SK-N-SH (cell line): ENCODE data around the gene USP34. TPM values are rescaled to one million over a fixed set of nuclear protein-coding genes. Genes with fewer than 3 reads are reported as not detected.

Source experiments
- CTCF ChIA-PET: fragments of 300-600, 350-600 bp; formaldehyde crosslinking; extraction: SDS; loops from one replicate; lab custom pipeline; 2021; lab: Yijun Ruan, JAX
- POLR2A ChIA-PET: fragments of 350-600 bp; sonication (Branson Sonifier 250); formaldehyde crosslinking; extraction: SDS; loops from one replicate; lab custom pipeline; 2020; ENCODE audit warnings: antibody characterized with exemption, inconsistent platforms; lab: Yijun Ruan, JAX
- DNase-seq: peaks from one replicate; pipeline ENCODE4 v3.0.0; 2012
- H2AFZ ChIP-seq: fragments of 200-600 bp; sonication (generic); 2 replicates; pipeline ENCODE4 v1.8.1; 2016; ENCODE audit warnings: antibody characterized with exemption, mild to moderate bottlenecking, low read depth
- H3F3A ChIP-seq: fragments of 200-600 bp; sonication (generic); replicated peaks from 2 replicates; pipeline ENCODE3; 2016; ENCODE audit warnings: antibody characterized with exemption, mild to moderate bottlenecking; ENCODE audit not compliant: insufficient read depth
- H3K27ac ChIP-seq, 2 experiments: fragments of 200-500 bp in 1 of 2; fragments of 200-600 bp in 1 of 2; sonication (Bioruptor generic) in 1 of 2; sonication (generic), shearing (Covaris generic) in 1 of 2; 2 replicates each; pipeline versions ENCODE4 v1.5.1 to v1.6.1; 2014 to 2016; ENCODE audit warnings: low read depth in 2 of 2, inconsistent platforms in 1 of 2, low read length in 1 of 2, mild to moderate bottlenecking in 1 of 2, mixed read lengths in 1 of 2
- H3K27me3 ChIP-seq: fragments of 200-600 bp; sonication (generic), shearing (Covaris generic); 2 replicates; pipeline ENCODE4 v1.6.1; 2016; ENCODE audit warnings: mixed run types; ENCODE audit not compliant: insufficient read depth
- H3K36me3 ChIP-seq, 2 experiments: fragments of 200-500 bp in 1 of 2; fragments of 200-600 bp in 1 of 2; sonication (Bioruptor generic) in 1 of 2; sonication (generic) in 1 of 2; replicated peaks in 1 of 2; 2 replicates each; pipeline versions ENCODE3 to v1.5.1; 2014 to 2016; ENCODE audit warnings: low read length in 1 of 2, mild to moderate bottlenecking in 1 of 2; ENCODE audit not compliant: insufficient read depth in 2 of 2, control insufficient read depth in 1 of 2
- H3K4me1 ChIP-seq, 2 experiments: fragments of 200-500 bp in 1 of 2; fragments of 200-600 bp in 1 of 2; sonication (Bioruptor generic) in 1 of 2; sonication (generic), shearing (Covaris generic) in 1 of 2; 2 replicates each; pipeline versions ENCODE4 v1.5.1 to v1.6.1; 2014 to 2016; ENCODE audit warnings: low read depth in 1 of 2, low read length in 1 of 2, mixed run types in 1 of 2; ENCODE audit not compliant: insufficient read depth in 2 of 2, control insufficient read depth in 1 of 2
- H3K4me2 ChIP-seq: fragments of 200-600 bp; sonication (generic), shearing (Covaris generic); 2 replicates; pipeline ENCODE4 v1.6.1; 2017; ENCODE audit warnings: mixed run types
- H3K4me3 ChIP-seq, 2 experiments: fragments of 200-500 bp in 1 of 2; fragments of 200-600 bp in 1 of 2; sonication (Bioruptor generic) in 1 of 2; sonication (generic), shearing (Covaris generic) in 1 of 2; 2 replicates each; pipeline versions ENCODE4 v1.5.1 to v1.8.1; 2014 to 2016; ENCODE audit warnings: low read depth in 2 of 2, inconsistent platforms in 1 of 2, low read length in 1 of 2, mild to moderate bottlenecking in 1 of 2, mixed read lengths in 1 of 2, moderate library complexity in 1 of 2
- H3K79me2 ChIP-seq: fragments of 200-600 bp; sonication (generic); 2 replicates; pipeline ENCODE4 v1.8.1; 2017; ENCODE audit warnings: mild to moderate bottlenecking; ENCODE audit not compliant: insufficient read depth
- H3K9ac ChIP-seq: fragments of 200-600 bp; sonication (generic); 2 replicates; pipeline ENCODE4 v1.6.1; 2017; ENCODE audit warnings: mixed run types
- H3K9me2 ChIP-seq: fragments of 200-600 bp; sonication (generic); 2 replicates; pipeline ENCODE4 v1.6.1; 2017; ENCODE audit warnings: mixed run types
- H3K9me3 ChIP-seq: fragments of 200-600 bp; sonication (generic); 2 replicates; pipeline ENCODE4 v1.6.1; 2017; ENCODE audit warnings: mixed run types, mild to moderate bottlenecking, moderate library complexity
- H4K20me1 ChIP-seq: fragments of 200-600 bp; sonication (generic); 2 replicates; pipeline ENCODE4 v1.6.1; 2017; ENCODE audit warnings: mild to moderate bottlenecking, mixed run types; ENCODE audit not compliant: insufficient read depth
- CHD2 ChIP-seq: fragments of 150-350 bp; IDR thresholded peaks from 2 replicates; pipeline ENCODE4 v1.6.1; 2018; ENCODE audit warnings: low read length; ENCODE audit not compliant: partially characterized antibody
- ELF1 ChIP-seq: IDR thresholded peaks from 2 replicates; pipeline ENCODE4 v1.4.0; 2012
- EP300 ChIP-seq, 2 experiments: IDR thresholded peaks; 2 replicates each; pipeline versions ENCODE4 v1.4.0 to v1.6.1; 2012; ENCODE audit warnings: borderline replicate concordance in 1 of 2, low read depth in 1 of 2, low read length in 1 of 2
- EZH2phosphoT487 ChIP-seq: fragments of 200-600 bp; sonication (generic); IDR thresholded peaks from 2 replicates; pipeline ENCODE4 v1.6.1; 2017; ENCODE audit warnings: low read depth, mixed run types, mild to moderate bottlenecking, antibody characterized with exemption, moderate library complexity, borderline replicate concordance
- FOSL2 ChIP-seq: IDR thresholded peaks from 2 replicates; pipeline ENCODE4 v1.4.0; 2012; ENCODE audit warnings: low read depth, mild to moderate bottlenecking, moderate library complexity, borderline replicate concordance
- FOXJ3 ChIP-seq: sonication (generic); formaldehyde crosslinking; IDR thresholded peaks from 2 replicates; pipeline ENCODE4 v1.5.1; 2020; ENCODE audit warnings: mild to moderate bottlenecking, missing genetic modification reagents
- GABPA ChIP-seq: IDR thresholded peaks from 2 replicates; pipeline ENCODE4 v1.4.0; 2012; ENCODE audit warnings: low read depth, mild to moderate bottlenecking
- GATA2 ChIP-seq: sonication (generic); formaldehyde crosslinking; IDR thresholded peaks from 2 replicates; pipeline ENCODE4 v1.5.0; 2020; ENCODE audit warnings: mild to moderate bottlenecking, missing genetic modification reagents
- IRF3 ChIP-seq: fragments of 150-350 bp; IDR thresholded peaks from 2 replicates; pipeline ENCODE4 v1.6.1; 2016; ENCODE audit warnings: mild to moderate bottlenecking, low read depth, low read length
- MAX ChIP-seq: IDR thresholded peaks from 2 replicates; pipeline ENCODE4 v1.4.0; 2012; ENCODE audit warnings: low read depth
- MEF2A ChIP-seq: IDR thresholded peaks from 2 replicates; pipeline ENCODE4 v1.4.0; 2012; ENCODE audit warnings: low read depth, borderline replicate concordance
- MXI1 ChIP-seq: IDR thresholded peaks from 2 replicates; pipeline ENCODE4 v1.6.1; 2012; ENCODE audit warnings: mild to moderate bottlenecking, low read depth, low read length, improper control_type of control experiment
- POLR2AphosphoS5 ChIP-seq: IDR thresholded peaks from 2 replicates; pipeline ENCODE4 v1.6.1; 2012; ENCODE audit warnings: low read depth, low read length
- RAD21 ChIP-seq: IDR thresholded peaks from 2 replicates; pipeline ENCODE4 v1.6.1; 2012; ENCODE audit warnings: mild to moderate bottlenecking, low read length
- TCF12 ChIP-seq: IDR thresholded peaks from 2 replicates; pipeline ENCODE4 v1.4.0; 2012
- ZBTB33 ChIP-seq: IDR thresholded peaks from 2 replicates; pipeline ENCODE4 v1.4.0; 2012; ENCODE audit warnings: low read depth, borderline replicate concordance
- polyA plus RNA-seq, 3 experiments: library from polyadenylated mRNA; depleted of rRNA; stranded (reverse); fragments of >200 nt; gene quantifications; 2 replicates each; pipeline ENCODE4 v1.2.3, GENCODE V29; 2012
- TF ChIP-seq, protein P1 (sequence below): fragments of 200-600 bp; sonication (generic); IDR thresholded peaks from 2 replicates; pipeline ENCODE4 v1.6.1; 2017; ENCODE audit warnings: antibody characterized with exemption, mild to moderate bottlenecking, moderate library complexity

USP34 gene
- polyA plus RNA-seq, 1 of the 3 experiments (the other 2 are of a cell fraction): 31.4 TPM

- CTCF ChIA-PET: no interaction called here
- H3K4me1 ChIP-seq: no peaks in the 10 kb centered on the region; a peak in 1 of 4 replicates
- no peak overlapping the region for H3K4me3 ChIP-seq
- peaks cover 21% of the 10 kb centered on the region for H3F3A ChIP-seq
- no peak overlapping the region for H2AFZ ChIP-seq
- no peak overlapping the region for H3K9ac ChIP-seq
- H3K9me3 ChIP-seq: peaks cover 11% of the 10 kb centered on the region; the same call in 1 of the 2 replicates
- H4K20me1 ChIP-seq: peaks cover 95% of the 10 kb centered on the region
- no peak overlapping the region for H3K4me2 ChIP-seq
- TF ChIP-seq IRF3 (no peak), FOSL2 (no peak), ZBTB33 (no peak), RAD21 (no peak), MAX (no peak), TCF12 (no peak), GATA2 (CRISPR knock-in tag) (no peak), FOXJ3 (CRISPR knock-in tag) (no peak), POLR2AphosphoS5 (no peak), EP300 (IDR thresholded peaks at IDR 0.05; ENCODE audit: borderline replicate concordance in 1 of 2, low read depth in 1 of 2, low read length in 1 of 2) (no peak), EZH2phosphoT487 (no peak), GABPA (no peak), CHD2 (no peak), MEF2A (no peak), MXI1 (no peak), ELF1 (no peak)
- TF ChIP-seq, protein P1, sequence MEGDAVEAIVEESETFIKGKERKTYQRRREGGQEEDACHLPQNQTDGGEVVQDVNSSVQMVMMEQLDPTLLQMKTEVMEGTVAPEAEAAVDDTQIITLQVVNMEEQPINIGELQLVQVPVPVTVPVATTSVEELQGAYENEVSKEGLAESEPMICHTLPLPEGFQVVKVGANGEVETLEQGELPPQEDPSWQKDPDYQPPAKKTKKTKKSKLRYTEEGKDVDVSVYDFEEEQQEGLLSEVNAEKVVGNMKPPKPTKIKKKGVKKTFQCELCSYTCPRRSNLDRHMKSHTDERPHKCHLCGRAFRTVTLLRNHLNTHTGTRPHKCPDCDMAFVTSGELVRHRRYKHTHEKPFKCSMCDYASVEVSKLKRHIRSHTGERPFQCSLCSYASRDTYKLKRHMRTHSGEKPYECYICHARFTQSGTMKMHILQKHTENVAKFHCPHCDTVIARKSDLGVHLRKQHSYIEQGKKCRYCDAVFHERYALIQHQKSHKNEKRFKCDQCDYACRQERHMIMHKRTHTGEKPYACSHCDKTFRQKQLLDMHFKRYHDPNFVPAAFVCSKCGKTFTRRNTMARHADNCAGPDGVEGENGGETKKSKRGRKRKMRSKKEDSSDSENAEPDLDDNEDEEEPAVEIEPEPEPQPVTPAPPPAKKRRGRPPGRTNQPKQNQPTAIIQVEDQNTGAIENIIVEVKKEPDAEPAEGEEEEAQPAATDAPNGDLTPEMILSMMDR: no peak
- no peaks in the 10 kb centered on the region for H3K9me2 ChIP-seq
- POLR2A ChIA-PET: no interaction called here
- no peak overlapping the region for H3K27ac ChIP-seq
- H3K36me3 ChIP-seq: peaks cover 0 to 18% of the 10 kb centered on the region in 2 experiments
- no peaks in the 10 kb centered on the region for H3K27me3 ChIP-seq
- peaks cover 100% of the 10 kb centered on the region for H3K79me2 ChIP-seq
- no peak for DNase-seq
Observed at GRCh38 chr2:61434314-61434713, 36.6 kb downstream of the USP34 start.
